GM21528 (cell line): ENCODE data around the gene ABO.
"Not testable (repeated sequence)": the region's sequence is repeated elsewhere in the genome, so short reads cannot be mapped to it uniquely, and the experiment has no call there.

Source experiments
- ATAC-seq: cut with Tn5 transposase; IDR thresholded peaks from one replicate; pipeline ENCODE4 v1.9.1; 2021; ENCODE audit warnings: mild to moderate bottlenecking, moderate library complexity; ENCODE audit not compliant: unreplicated experiment, low FRiP score

ABO gene

DNA sequence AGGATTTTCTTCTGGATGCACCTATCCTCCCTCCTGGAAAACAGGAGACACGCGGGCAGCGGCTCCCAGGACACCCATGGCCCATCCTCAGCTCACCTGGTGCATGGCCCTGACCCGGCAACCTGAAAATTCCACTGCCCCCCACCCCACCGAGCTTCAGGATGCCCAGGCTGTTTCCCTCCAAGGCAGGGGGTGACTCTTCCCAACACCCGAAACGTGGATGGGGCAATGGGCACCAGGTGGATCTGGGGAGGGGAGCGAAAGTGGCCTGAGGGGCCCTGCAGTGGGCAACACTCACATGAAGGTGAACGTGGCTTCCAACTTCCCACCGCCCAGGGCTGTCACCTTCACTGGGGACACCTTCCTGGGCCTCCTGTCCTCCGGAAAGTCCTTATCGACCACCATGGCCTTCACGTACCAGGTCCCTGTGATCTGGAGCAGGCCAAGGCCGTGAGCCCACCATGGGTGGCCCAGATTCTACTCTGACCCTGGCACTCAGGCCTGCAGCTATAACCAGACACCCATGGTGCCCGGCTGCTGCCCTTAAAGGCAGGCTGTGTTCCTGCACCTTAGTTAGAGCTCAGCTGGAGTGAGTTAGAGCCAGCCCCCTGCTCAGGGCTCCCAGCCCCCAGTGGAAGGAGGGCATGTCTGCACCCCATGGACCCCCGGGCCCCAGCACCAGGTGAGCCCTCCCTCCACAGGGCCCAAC lies 66.7 kb downstream of the ABO start:
- not testable (repeated sequence) for ATAC-seq

GRCh38 chr9:133207540-133208170 lies 67.3 kb downstream of the ABO start:
- no peak for ATAC-seq

GRCh38 chr9:133207021-133207531 lies 67.9 kb downstream of the ABO start:
- ATAC-seq, result no peak

GRCh38 chr9:133205996-133206931 lies 68.7 kb downstream of the ABO start:
- ATAC-seq, result no peak

DNA sequence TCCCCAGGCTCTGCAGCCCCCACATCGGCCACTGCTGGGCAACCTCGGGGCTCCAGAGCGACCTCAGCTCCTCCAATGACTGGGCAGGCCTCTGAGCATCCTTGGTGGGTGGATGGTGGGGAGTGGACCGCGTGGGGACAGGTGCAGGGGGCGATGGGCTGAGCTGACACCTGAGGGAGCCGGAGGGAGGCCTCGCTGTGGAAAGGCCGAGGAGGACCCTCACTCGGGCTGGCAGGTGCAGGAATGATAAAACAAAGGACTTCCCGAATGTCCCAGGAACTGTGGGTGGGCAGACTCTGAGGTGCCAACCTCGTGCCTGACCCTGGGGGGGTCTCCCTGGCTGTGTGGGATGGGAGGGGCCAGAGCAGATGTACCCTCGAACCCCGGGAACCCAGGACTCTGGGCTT lies 69.5 kb downstream of the ABO start:
- not testable (repeated sequence) for ATAC-seq
